Mucosa of descending colon (tissue), 3 donors: ENCODE results near the gene IQGAP1. TPM values are rescaled to one million over a fixed set of nuclear protein-coding genes. Genes with fewer than 3 reads are reported as not detected.
"Not testable (repeated sequence)": the region's sequence is repeated elsewhere in the genome, so short reads cannot be mapped to it uniquely, and the experiment has no call there.

ENCODE experiments used
- ATAC-seq: fragments of 200-7000 bp; cut with Tn5 transposase; one replicate; pipeline ENCODE4 v1.9.1; 2020; ENCODE audit warnings: mild to moderate bottlenecking, moderate library complexity
- DNase-seq, 3 donors: peaks; one replicate each; pipeline ENCODE4 v3.0.0-alpha.2; 2020
- H3K36me3 ChIP-seq: fragments of 200-600 bp; one replicate; pipeline ENCODE4 v1.8.0; 2021; ENCODE audit warnings: low read depth, mild to moderate bottlenecking
- H3K4me1 ChIP-seq: fragments of 200-600 bp; one replicate; pipeline ENCODE4 v1.8.0; 2021; ENCODE audit warnings: low read depth, mild to moderate bottlenecking
- H3K4me3 ChIP-seq: fragments of 200-600 bp; one replicate; pipeline ENCODE4 v1.8.0; 2021; ENCODE audit warnings: mild to moderate bottlenecking
- H3K9me3 ChIP-seq: fragments of 200-600 bp; one replicate; pipeline ENCODE4 v1.8.0; 2021; ENCODE audit warnings: mild to moderate bottlenecking
- intact Hi-C, 2 donors: fragments of 100-400 bp; cut with DNase I in 1 of 2; cut with micrococcal nuclease in 1 of 2; formaldehyde crosslinking; loops; one replicate each; pipeline versions ENCODE4 v1.11.0 to v1.11.1; 2022; cut with DNase I, micrococcal nuclease
- total RNA-seq, 3 donors: library from RNA; stranded (reverse); fragmentation: NEBNext Ultra II Directional in 2 of 3; extraction: Animal tissue kit (Norgen Biotek cat#: 25700) in 2 of 3; gene quantifications; one replicate each; pipeline versions ENCODE4 v1.2.1 to v1.2.4, GENCODE V29; 2021 to 2023
- TF ChIP-seq, protein P1 (sequence below): fragments of 200-600 bp; IDR thresholded peaks from one replicate; pipeline ENCODE4 v1.8.0; 2022; ENCODE audit warnings: antibody characterized with exemption, mild to moderate bottlenecking
- donor health status: DM: no; HTN: no; CAD: no; lungs with moderate emphysema.
- donor health status: DM: no; HTN: no; CAD: no.
- donor health status: DM: no; HTN: yes; CAD: no.

Gene IQGAP1
- total RNA-seq, 3 donors from 2014 or later, result 186 to 242 (median 206) TPM

DNA sequence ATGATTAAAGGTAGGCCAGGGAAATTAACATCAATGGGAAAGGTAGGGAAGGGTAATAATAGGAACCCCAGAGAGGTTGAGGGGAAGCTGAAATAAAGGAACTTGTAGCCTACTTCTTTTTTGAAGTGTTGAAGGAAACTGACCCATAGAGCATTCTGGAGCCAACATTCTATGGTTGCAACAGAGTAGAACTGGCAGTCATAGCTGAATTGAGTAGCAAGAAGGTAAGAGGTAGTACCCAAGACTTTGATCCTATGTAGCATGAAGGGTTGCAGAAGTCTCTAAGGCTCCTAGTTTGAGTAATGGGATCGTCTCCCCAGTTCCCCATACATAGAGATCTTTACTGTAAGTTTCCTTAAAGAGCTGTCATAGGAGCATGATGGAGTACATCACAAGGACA, 43.4 kb upstream of the IQGAP1 start:
- no peak for ATAC-seq
- intact Hi-C loops, result no loop called here
- TF ChIP-seq, protein P1, sequence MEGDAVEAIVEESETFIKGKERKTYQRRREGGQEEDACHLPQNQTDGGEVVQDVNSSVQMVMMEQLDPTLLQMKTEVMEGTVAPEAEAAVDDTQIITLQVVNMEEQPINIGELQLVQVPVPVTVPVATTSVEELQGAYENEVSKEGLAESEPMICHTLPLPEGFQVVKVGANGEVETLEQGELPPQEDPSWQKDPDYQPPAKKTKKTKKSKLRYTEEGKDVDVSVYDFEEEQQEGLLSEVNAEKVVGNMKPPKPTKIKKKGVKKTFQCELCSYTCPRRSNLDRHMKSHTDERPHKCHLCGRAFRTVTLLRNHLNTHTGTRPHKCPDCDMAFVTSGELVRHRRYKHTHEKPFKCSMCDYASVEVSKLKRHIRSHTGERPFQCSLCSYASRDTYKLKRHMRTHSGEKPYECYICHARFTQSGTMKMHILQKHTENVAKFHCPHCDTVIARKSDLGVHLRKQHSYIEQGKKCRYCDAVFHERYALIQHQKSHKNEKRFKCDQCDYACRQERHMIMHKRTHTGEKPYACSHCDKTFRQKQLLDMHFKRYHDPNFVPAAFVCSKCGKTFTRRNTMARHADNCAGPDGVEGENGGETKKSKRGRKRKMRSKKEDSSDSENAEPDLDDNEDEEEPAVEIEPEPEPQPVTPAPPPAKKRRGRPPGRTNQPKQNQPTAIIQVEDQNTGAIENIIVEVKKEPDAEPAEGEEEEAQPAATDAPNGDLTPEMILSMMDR, result no peak
- Histone ChIP-seq H3K4me1 (no peaks in the 10 kb centered on the region), H3K36me3 (no peaks in the 10 kb centered on the region), H3K9me3 (no peaks in the 10 kb centered on the region), H3K4me3 (no peak overlapping the region)
- no peak for DNase-seq

DNA sequence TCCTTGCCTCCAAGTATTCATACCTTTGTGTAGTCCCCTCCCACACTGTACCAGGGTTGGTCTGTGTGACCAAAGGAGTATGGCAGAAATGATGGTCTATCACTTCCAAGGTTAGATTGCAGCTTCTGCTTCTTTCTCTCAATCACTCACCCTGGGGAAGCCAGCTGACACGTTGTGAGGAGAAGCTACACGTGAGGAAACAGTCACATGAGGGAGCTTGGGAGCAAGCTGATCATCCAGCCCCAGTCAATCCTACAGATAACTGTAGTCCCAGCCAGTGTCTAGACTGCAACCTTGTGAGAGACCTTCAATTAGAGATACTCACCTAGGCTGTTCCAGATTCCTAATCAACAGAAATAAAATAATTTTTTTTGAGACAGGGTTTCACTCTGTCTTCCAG, 42.2 kb upstream of the IQGAP1 start:
- ATAC-seq (no peak), DNase-seq (no peak)
- TF ChIP-seq, protein P1, result no peak
- Histone ChIP-seq H3K4me3 (no peak overlapping the region), H3K9me3 (no peaks in the 10 kb centered on the region), H3K36me3 (no peaks in the 10 kb centered on the region), H3K4me1 (no peaks in the 10 kb centered on the region)
- intact Hi-C loops, result no loop called here

DNA sequence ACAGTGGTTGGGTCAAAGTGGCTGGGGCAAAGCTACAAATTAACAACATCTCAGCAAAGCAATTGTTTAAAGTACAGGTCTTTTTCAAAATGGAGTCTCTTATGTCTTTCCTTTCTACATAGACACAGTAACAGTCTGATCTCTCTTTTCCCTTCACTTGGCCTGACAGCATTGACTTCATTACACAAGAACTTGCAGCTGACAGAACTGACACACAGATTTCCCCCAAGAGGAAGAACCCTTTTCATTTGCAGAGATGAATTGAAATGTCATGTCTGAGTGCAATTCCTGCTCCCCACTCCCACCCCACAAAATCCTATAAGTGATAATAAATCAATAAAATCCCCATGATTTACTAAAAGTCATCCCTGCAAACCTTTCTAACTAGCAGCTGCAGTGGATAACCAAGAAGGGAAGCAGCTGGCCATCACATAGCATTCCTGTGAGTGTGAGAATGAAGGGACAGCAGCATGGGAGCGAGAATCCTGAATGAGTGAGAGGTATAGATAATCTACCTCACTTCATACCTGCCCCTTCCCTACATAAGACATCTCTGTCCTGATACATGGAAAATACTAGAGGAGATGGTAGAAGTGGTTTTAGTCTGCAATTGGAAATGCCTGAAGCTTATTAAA, 40.5 kb upstream of the IQGAP1 start:
- DNase-seq, H3K4me3 ChIP-seq, H3K4me1 ChIP-seq, H3K36me3 ChIP-seq, H3K9me3 ChIP-seq, intact Hi-C loops, ATAC-seq: not testable (repeated sequence)

DNA sequence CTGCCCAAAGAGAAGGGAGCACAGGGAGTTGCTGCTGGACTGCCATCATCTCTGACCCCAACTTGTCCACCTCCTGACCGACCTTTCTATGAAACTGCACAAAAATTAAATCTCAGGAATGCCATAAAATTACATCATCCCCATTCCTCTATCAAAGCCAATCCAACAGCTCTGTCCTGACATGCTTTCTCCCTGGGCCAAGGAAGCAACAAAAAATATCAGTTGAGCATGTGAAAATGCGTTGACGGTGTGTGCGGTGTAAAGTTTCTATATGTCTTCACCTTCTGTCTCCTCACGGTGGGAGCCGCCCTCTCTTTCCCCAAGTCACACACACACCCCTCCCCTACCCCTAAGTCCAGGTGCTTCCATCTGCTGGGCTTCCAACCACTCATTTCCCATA, 39.6 kb upstream of the IQGAP1 start:
- no peak overlapping the region for H3K4me3 ChIP-seq
- intact Hi-C loops, result no loop called here
- no peaks in the 10 kb centered on the region for H3K36me3 ChIP-seq
- no peaks in the 10 kb centered on the region for H3K9me3 ChIP-seq
- ATAC-seq (no peak), DNase-seq (no peak)
- TF ChIP-seq, protein P1, result no peak
- H3K4me1 ChIP-seq, result peaks cover 5% of the 10 kb centered on the region

DNA sequence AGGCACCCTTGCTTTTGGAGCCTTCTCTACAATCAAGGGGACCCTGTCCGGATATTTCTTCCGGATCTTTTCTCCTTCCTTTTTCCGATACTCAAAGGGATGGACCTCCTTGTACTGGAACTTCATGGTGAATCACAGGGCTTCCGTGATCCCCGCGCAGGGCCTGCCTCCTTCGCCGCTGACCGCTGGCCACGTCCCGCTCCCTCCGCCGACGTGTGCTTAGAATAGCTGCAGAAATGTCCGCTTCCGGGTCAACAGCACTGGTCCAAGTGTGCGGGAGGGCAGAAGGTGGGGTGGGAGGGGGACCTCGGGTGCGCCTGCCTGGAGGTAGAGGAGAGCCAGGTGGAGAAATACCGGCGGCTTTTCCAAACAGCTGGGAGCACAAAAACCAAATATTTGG, 39.0 kb upstream of the IQGAP1 start:
- peaks cover 5% of the 10 kb centered on the region for H3K4me1 ChIP-seq
- no peak overlapping the region for H3K4me3 ChIP-seq
- intact Hi-C loops, result no loop called here
- no peaks in the 10 kb centered on the region for H3K9me3 ChIP-seq
- no peak for ATAC-seq
- H3K36me3 ChIP-seq, result no peaks in the 10 kb centered on the region
- TF ChIP-seq, protein P1, result no peak
- no peak for DNase-seq

DNA sequence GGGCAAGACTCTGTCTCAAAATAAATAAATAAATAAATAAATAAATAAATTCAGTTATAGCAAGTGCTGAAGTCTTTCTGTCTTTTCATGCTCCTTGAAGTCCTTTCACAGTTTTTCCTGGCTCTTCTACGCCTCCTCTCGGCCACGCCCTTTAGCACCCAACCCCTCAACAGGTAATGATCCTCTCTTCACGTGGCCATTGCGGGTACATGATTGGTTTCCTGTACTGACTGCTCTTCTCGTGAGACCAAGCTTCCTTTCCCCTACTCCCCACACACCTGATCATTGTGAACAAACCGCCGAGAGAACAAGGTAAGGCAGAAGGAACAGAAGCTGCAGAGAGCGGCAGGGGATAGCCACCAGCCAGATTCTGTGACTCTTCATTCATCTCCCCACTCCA, 38.2 kb upstream of the IQGAP1 start:
- no peaks in the 10 kb centered on the region for H3K9me3 ChIP-seq
- H3K4me3 ChIP-seq, result no peak overlapping the region
- TF ChIP-seq, protein P1, result no peak
- no peaks in the 10 kb centered on the region for H3K36me3 ChIP-seq
- H3K4me1 ChIP-seq, result peaks cover 5% of the 10 kb centered on the region
- DNase-seq (no peak), ATAC-seq (no peak)
- intact Hi-C loops, result no loop called here
